Panc1 (cell line): ENCODE measurements around the gene GUCD1. TPM values are rescaled to one million over a fixed set of nuclear protein-coding genes. Genes with fewer than 3 reads are reported as not detected.

Experiments
- ATAC-seq: fragments of 200-7000 bp; cut with Tn5 transposase; 2 replicates; pipeline ENCODE4 v1.9.1; 2020; ENCODE audit warnings: mild to moderate bottlenecking, moderate library complexity
- BruUV-seq: library from RNA; stranded (reverse); fragments of 400-500 nt; replicated peaks from 2 replicates; lab custom pipeline; 2021; lab: Mats Ljungman, UMichigan
- CTCF ChIA-PET: fragments of 300-600 bp; sonication (Branson Sonifier 250); formaldehyde crosslinking; loops from one replicate; lab custom pipeline; 2022; ENCODE audit warnings: antibody characterized with exemption; lab: Charles Lee
- POLR2A ChIA-PET: fragments of 300-600 bp; sonication (Branson Sonifier 250); formaldehyde crosslinking; loops from one replicate; lab custom pipeline; 2022; ENCODE audit warnings: antibody characterized with exemption; lab: Charles Lee
- DNase-seq: peaks from one replicate; pipeline ENCODE4 v3.0.0-alpha.2; 2010; ENCODE audit warnings: low read depth, low spot score
- H3K27ac ChIP-seq: 2 replicates; pipeline ENCODE4 v1.5.1; 2011; ENCODE audit warnings: mild to moderate bottlenecking, low read length, inconsistent platforms
- H3K27me3 ChIP-seq: fragments of 200-500 bp; sonication (Bioruptor generic); 2 replicates; pipeline ENCODE4 v1.6.0; 2014; ENCODE audit warnings: low read length, inconsistent platforms; ENCODE audit not compliant: control insufficient read depth, insufficient read depth
- H3K36me3 ChIP-seq: fragments of 200-500 bp; sonication (Bioruptor generic); 2 replicates; pipeline ENCODE4 v1.5.1; 2014; ENCODE audit warnings: inconsistent platforms, mild to moderate bottlenecking, low read length, moderate library complexity; ENCODE audit not compliant: control insufficient read depth, insufficient read depth
- H3K4me1 ChIP-seq: 2 replicates; pipeline ENCODE4 v1.5.1; 2011; ENCODE audit warnings: inconsistent platforms, mild to moderate bottlenecking, low read length, moderate library complexity; ENCODE audit not compliant: control insufficient read depth, insufficient read depth
- H3K4me3 ChIP-seq, 2 experiments: 2 replicates each; pipeline ENCODE4 v1.5.1; 2011 to 2012; ENCODE audit warnings: low read depth in 2 of 2, low read length in 2 of 2, mild to moderate bottlenecking in 2 of 2, inconsistent platforms in 1 of 2, moderate library complexity in 1 of 2
- H3K9me3 ChIP-seq: fragments of 200-500 bp; sonication (Bioruptor generic); 2 replicates; pipeline ENCODE4 v1.5.1; 2014; ENCODE audit warnings: low read depth, mild to moderate bottlenecking, inconsistent platforms, low read length, moderate library complexity; ENCODE audit not compliant: control insufficient read depth, insufficient read depth
- CTCF ChIP-seq: fragments of 450-650 bp; IDR thresholded peaks from 2 replicates; pipeline ENCODE4 v1.5.1; 2017; ENCODE audit warnings: mild to moderate bottlenecking
- POLR2AphosphoS5 ChIP-seq: IDR thresholded peaks from 2 replicates; pipeline ENCODE4 v1.6.1; 2012; ENCODE audit warnings: mild to moderate bottlenecking, low read depth, low read length, moderate library complexity
- REST ChIP-seq, 2 experiments: IDR thresholded peaks; 2 replicates each; pipeline ENCODE4 v1.6.1; 2011 to 2012; ENCODE audit warnings: low read depth in 2 of 2, control low read depth in 1 of 2, low read length in 1 of 2, mild to moderate bottlenecking in 1 of 2, moderate library complexity in 1 of 2; ENCODE audit not compliant: insufficient read depth in 1 of 2
- SIN3A ChIP-seq: IDR thresholded peaks from 2 replicates; pipeline ENCODE4 v1.6.1; 2012; ENCODE audit warnings: low read depth, mild to moderate bottlenecking, low read length, moderate library complexity, borderline replicate concordance; ENCODE audit not compliant: insufficient read depth
- TCF7L2 ChIP-seq: IDR thresholded peaks from 2 replicates; pipeline ENCODE4 v1.6.1; 2011; ENCODE audit warnings: mild to moderate bottlenecking, low read depth, low read length, inconsistent platforms
- in situ Hi-C: cut with HindIII; loops from 2 replicates; pipeline ENCODE4 v1.10.0; 2016; ENCODE audit warnings: low sequenced_read_pairs, low pct_unique_long_range_greater_than_20kb
- intact Hi-C: fragments of 100-400 bp; cut with micrococcal nuclease; formaldehyde crosslinking; loops from one replicate; pipeline ENCODE4 v1.10.0; 2022; ENCODE audit not compliant: unreplicated experiment
- total RNA-seq: library from RNA; stranded (reverse); gene quantifications from one replicate; pipeline ENCODE4 v1.2.1, GENCODE V29; 2021; ENCODE audit not compliant: unreplicated experiment

The GUCD1 gene
- total RNA-seq, 1 experiment from 2014 or later = 97.7 TPM

GRCh38 chr22:24589518-24590030 lies 34.6 kb upstream of the GUCD1 start:
- Histone ChIP-seq H3K27me3 (no peaks in the 10 kb centered on the region), H3K27ac (no peak overlapping the region), H3K36me3 (no peaks in the 10 kb centered on the region), H3K4me1 (peaks cover 4% of the 10 kb centered on the region; the same call in 1 of the 2 replicates), H3K4me3 (no peak overlapping the region), H3K9me3 (no peaks in the 10 kb centered on the region)
- ChIA-PET CTCF (no interaction called here), POLR2A (no interaction called here)
- no TSS peak for BruUV-seq
- TF ChIP-seq POLR2AphosphoS5 = no peak
- no peak for TF ChIP-seq SIN3A
- no peak for TF ChIP-seq REST (IDR thresholded peaks at IDR 0.05; ENCODE audit: insufficient read depth in 1 of 2, low read depth in 2 of 2, low read length in 1 of 2)
- no peak for TF ChIP-seq CTCF
- TF ChIP-seq TCF7L2 = no peak
- ATAC-seq (no peak), DNase-seq (no peak)
- intact Hi-C loops = no loop called here
- in situ Hi-C loops = no loop called here

GRCh38 chr22:24588757-24589481 lies 34.0 kb upstream of the GUCD1 start:
- Histone ChIP-seq H3K9me3 (no peaks in the 10 kb centered on the region), H3K36me3 (no peaks in the 10 kb centered on the region), H3K4me3 (no peak overlapping the region), H3K27me3 (no peaks in the 10 kb centered on the region), H3K27ac (no peak overlapping the region), H3K4me1 (peaks cover 4% of the 10 kb centered on the region; the same call in 1 of the 2 replicates)
- DNase-seq (no peak), ATAC-seq (no peak)
- ChIA-PET CTCF (no interaction called here), POLR2A (no interaction called here)
- TF ChIP-seq TCF7L2 (no peak), SIN3A (no peak), CTCF (no peak), REST (IDR thresholded peaks at IDR 0.05; ENCODE audit: insufficient read depth in 1 of 2, low read depth in 2 of 2, low read length in 1 of 2) (no peak), POLR2AphosphoS5 (no peak)
- in situ Hi-C loops = no loop called here
- BruUV-seq = no TSS peak
- intact Hi-C loops = no loop called here
